Stimulated activated CD4-positive, alpha-beta T cell treated with anti-CD3 and anti-CD28 coated beads, Interleukin-1b, Interleukin-23, amount 100 ng/mL, for 1 hour (primary cell): Measurements from ENCODE around the gene SLC34A1.
A peak's percentile ranks its signal among the peaks of the same experiment; 100 is the strongest.
"Not testable (repeated sequence)": the region's sequence is repeated elsewhere in the genome, so short reads cannot be mapped to it uniquely, and the experiment has no call there.

ENCODE experiments used
- DNase-seq, 2 donors: peaks; one replicate each; pipeline ENCODE4 v3.0.0-alpha.2; 2020; ENCODE audit warnings: low read depth in 2 of 2

Gene SLC34A1

GRCh38 chr5:177368869-177369644, 15.2 kb upstream of the SLC34A1 start:
- no peak for DNase-seq

GRCh38 chr5:177369645-177370440, 14.4 kb upstream of the SLC34A1 start:
- no peak for DNase-seq

- DNase-seq: peak in 1 of 2 donors; percentile 46
Observed at GRCh38 chr5:177370488-177371119, 13.6 kb upstream of the SLC34A1 start.

GRCh38 chr5:177371120-177372033, 12.9 kb upstream of the SLC34A1 start:
- DNase-seq: no peak

- DNase-seq: no peak
Observed at GRCh38 chr5:177372034-177372896, 12.0 kb upstream of the SLC34A1 start.

- no peak for DNase-seq
Observed at GRCh38 chr5:177372910-177373309, 11.3 kb upstream of the SLC34A1 start.

GRCh38 chr5:177373806-177374205, 10.4 kb upstream of the SLC34A1 start:
- no peak for DNase-seq

- DNase-seq: no peak
Observed at GRCh38 chr5:177374211-177374610, 10.0 kb upstream of the SLC34A1 start.

GRCh38 chr5:177375516-177375915, 8.7 kb upstream of the SLC34A1 start:
- DNase-seq: not testable (repeated sequence)

GRCh38 chr5:177376107-177376506, 8.1 kb upstream of the SLC34A1 start:
- no peak for DNase-seq

- DNase-seq: no peak
Observed at GRCh38 chr5:177377851-177378776, 6.1 kb upstream of the SLC34A1 start.

GRCh38 chr5:177378884-177379883, 5.0 kb upstream of the SLC34A1 start:
- DNase-seq: no peak

GRCh38 chr5:177380805-177381126, 3.5 kb upstream of the SLC34A1 start:
- no peak for DNase-seq

GRCh38 chr5:177382423-177383029, 1.7 kb upstream of the SLC34A1 start:
- no peak for DNase-seq

GRCh38 chr5:177383181-177383580, 1.1 kb upstream of the SLC34A1 start:
- DNase-seq: no peak

GRCh38 chr5:177385720-177386119, 1.5 kb downstream of the SLC34A1 start:
- DNase-seq: no peak

GRCh38 chr5:177386542-177386941, 2.3 kb downstream of the SLC34A1 start:
- no peak for DNase-seq

GRCh38 chr5:177387405-177387804, 3.2 kb downstream of the SLC34A1 start:
- DNase-seq: no peak
